Ovary (tissue), 9 donors: ENCODE measurements around the gene DLL1. TPM values are rescaled to one million over a fixed set of nuclear protein-coding genes. Genes with fewer than 3 reads are reported as not detected.
A peak's percentile ranks its signal among the peaks of the same experiment; 100 is the strongest.

Experiments
- DNase-seq, 5 donors: peaks; one replicate each; pipeline ENCODE4 v3.0.0-alpha.2; 2019 to 2020
- H3K27ac ChIP-seq, 2 donors: fragments of 200-600 bp; one replicate each; pipeline versions ENCODE4 v1.5.1 to v1.8.0; 2019 to 2022
- H3K27me3 ChIP-seq: fragments of 200-600 bp; one replicate; pipeline ENCODE4 v1.8.0; 2022
- H3K36me3 ChIP-seq: fragments of 200-600 bp; sonication (generic); one replicate; pipeline ENCODE4 v1.5.1; 2019
- H3K4me1 ChIP-seq: one replicate; pipeline ENCODE4 v1.8.1; 2013; ENCODE audit warnings: mild to moderate bottlenecking, moderate library complexity; ENCODE audit not compliant: insufficient read depth
- H3K4me3 ChIP-seq: fragments of 200-600 bp; sonication (generic); one replicate; pipeline ENCODE4 v1.5.1; 2017
- H3K9me3 ChIP-seq, 2 donors: fragments of 200-600 bp in 1 of 2; sonication (generic) in 1 of 2; one replicate each; pipeline versions ENCODE4 v1.5.1 to v1.8.1; 2013 to 2019; ENCODE audit warnings: mild to moderate bottlenecking in 1 of 2, moderate library complexity in 1 of 2
- CTCF ChIP-seq, 3 donors: fragments of 450-650 bp in 2 of 3; fragments of 200-600 bp in 1 of 3; IDR thresholded peaks; one replicate each; pipeline versions ENCODE4 v1.5.1 to v1.8.0; 2016 to 2022; ENCODE audit warnings: antibody characterized with exemption in 3 of 3, mild to moderate bottlenecking in 1 of 3
- EP300 ChIP-seq: sonication (generic); formaldehyde crosslinking; IDR thresholded peaks from one replicate; pipeline ENCODE4 v1.6.1; 2017; ENCODE audit warnings: antibody characterized with exemption
- POLR2A ChIP-seq: fragments of 450-650 bp; IDR thresholded peaks from one replicate; pipeline ENCODE4 v1.6.1; 2017; ENCODE audit warnings: antibody characterized with exemption, mild to moderate bottlenecking, moderate library complexity
- WGBS, 3 donors: extraction: QIAGEN DNeasy Blood & Tissue Kit in 1 of 3; methylation state at CpG; one replicate each; pipeline versions ENCODE4 v1.1.5 to v1.1.7; 2013 to 2017; 5-methylcytosine and 5-hydroxymethylcytosine counted together
- intact Hi-C, 4 donors: fragments of 100-400 bp; cut with DNase I; formaldehyde crosslinking; loops; one replicate each; pipeline versions ENCODE4 v1.11.0 to v1.15.1; 2022 to 2023
- polyA plus RNA-seq, 2 donors: library from polyadenylated mRNA; stranded (reverse); fragments of 200-250 nt in 1 of 2; fragments of 350-450 nt in 1 of 2; fragmentation: Illumina TruSeq in 1 of 2; extraction: RNeasy Lipid Tissue Mini Kit (QIAGEN cat#74804) in 1 of 2; gene quantifications; one replicate each; pipeline ENCODE4 v1.2.3, GENCODE V29; 2013 to 2014
- total RNA-seq, 7 donors: library from RNA; depleted of rRNA in 2 of 7; stranded (reverse); fragments of >200 nt in 2 of 7; fragmentation: NEBNext Ultra II Directional in 3 of 7; extraction: Animal tissue kit (Norgen Biotek cat#: 25700) in 3 of 7; gene quantifications; one replicate each; pipeline versions ENCODE4 v1.1.0 to v1.2.4, GENCODE V29; 2016 to 2023
- donor health status: DM: no; HTN: no; CAD: no; lungs with moderate emphysema.
- donor health status: DM: no; HTN: no; CAD: no.
- donor health status: Bipolar disorder and iron deficiency.
- donor health status: DM: yes; HTN: yes; CAD: no.
- donor health status: DM: no; HTN: no; CAD: no.
- donor health status: DM: yes; HTN: yes; CAD: no.

The DLL1 gene
- total and polyA plus RNA-seq, 9 donors, result 0.90 to 11.5 (median 2.4) TPM

GRCh38 chr6:170286246-170286933, 4.5 kb downstream of the DLL1 start:
- intact Hi-C loops, result no loop called here
- no peak for TF ChIP-seq CTCF (IDR thresholded peaks at IDR 0.05)
- TF ChIP-seq EP300, result no peak
- Histone ChIP-seq H3K27ac (no peak overlapping the region), H3K4me3 (no peak overlapping the region), H3K4me1 (peaks cover 20% of the 10 kb centered on the region), H3K36me3 (no peaks in the 10 kb centered on the region), H3K27me3 (no peaks in the 10 kb centered on the region), H3K9me3 (no peaks in the 10 kb centered on the region)
- DNase-seq, result peak in 4 of 5 donors; percentile 15 to 77 (median 50)
- WGBS, 3 donors, result 9 to 19% (median 15%) methylated on average over 26 of the region's 26 CpGs

GRCh38 chr6:170285482-170285881, 5.4 kb downstream of the DLL1 start:
- 87 to 100% (median 88%) methylated on average over 4 to 5 of the region's 5 CpGs for WGBS, 3 donors
- intact Hi-C loops, result no loop called here
- peak in 2 of 5 donors; percentile 12 to 28 for DNase-seq
- TF ChIP-seq CTCF (IDR thresholded peaks at IDR 0.05) (no peak), POLR2A (no peak), EP300 (no peak)
- Histone ChIP-seq H3K4me1 (peaks cover 17% of the 10 kb centered on the region), H3K27ac (no peak overlapping the region), H3K36me3 (no peaks in the 10 kb centered on the region), H3K27me3 (no peaks in the 10 kb centered on the region), H3K9me3 (no peaks in the 10 kb centered on the region), H3K4me3 (no peak overlapping the region)

GRCh38 chr6:170284866-170285469, 5.9 kb downstream of the DLL1 start:
- TF ChIP-seq POLR2A (no peak), CTCF (IDR thresholded peaks at IDR 0.05) (no peak), EP300 (no peak)
- no peaks in the 10 kb centered on the region for H3K27me3 ChIP-seq
- no peaks in the 10 kb centered on the region for H3K9me3 ChIP-seq
- WGBS, 3 donors, result 93 to 94% (median 94%) methylated on average over 24 of the region's 24 CpGs
- peaks cover 20% of the 10 kb centered on the region for H3K4me1 ChIP-seq
- no peak overlapping the region for H3K4me3 ChIP-seq
- DNase-seq, result peak in 2 of 5 donors; percentile 10 to 33
- no peaks in the 10 kb centered on the region for H3K36me3 ChIP-seq
- H3K27ac ChIP-seq, result no peak overlapping the region
- intact Hi-C loops, result no loop called here

GRCh38 chr6:170284126-170284773, 6.6 kb downstream of the DLL1 start:
- intact Hi-C loops, result no loop called here
- 92 to 99% (median 93%) methylated on average over 15 of the region's 15 CpGs for WGBS, 3 donors

More at GRCh38 chr6:170284126-170284773, 6.6 kb downstream of the DLL1 start:
- Histone ChIP-seq H3K4me1 (peaks cover 20% of the 10 kb centered on the region), H3K27ac (no peak overlapping the region), H3K4me3 (no peak overlapping the region), H3K27me3 (no peaks in the 10 kb centered on the region), H3K9me3 (no peaks in the 10 kb centered on the region), H3K36me3 (no peaks in the 10 kb centered on the region)
- DNase-seq, result peak in 2 of 5 donors; percentile 9 to 27
- TF ChIP-seq CTCF (IDR thresholded peaks at IDR 0.05), result no peak
- TF ChIP-seq EP300, result no peak
- TF ChIP-seq POLR2A, result no peak
